Occipital lobe (tissue), 2 donors: ENCODE results near the gene WFIKKN2. TPM values are rescaled to one million over a fixed set of nuclear protein-coding genes. Genes with fewer than 3 reads are reported as not detected.
"Not testable (repeated sequence)": the region's sequence is repeated elsewhere in the genome, so short reads cannot be mapped to it uniquely, and the experiment has no call there.

Experiments
- DNase-seq: peaks from one replicate; lab custom pipeline; 2025; lab: John Stamatoyannopoulos, UW
- total RNA-seq: library from RNA; depleted of rRNA; stranded (reverse); fragments of >200 nt; gene quantifications from one replicate; pipeline ENCODE4 v1.2.3, GENCODE V29; 2014

Gene WFIKKN2
- total RNA-seq, 1 donor from 2014 or later, result 3.7 TPM

GRCh38 chr17:50850640-50851039 lies 15.3 kb downstream of the WFIKKN2 start:
- DNase-seq, result no peak

- no peak for DNase-seq
These were observed 17.7 kb downstream of the WFIKKN2 start for GRCh38 chr17:50853015-50853615.

- no peak for DNase-seq
These were observed 18.4 kb downstream of the WFIKKN2 start for GRCh38 chr17:50853781-50854180.

- DNase-seq, result no peak
These were observed 20.4 kb downstream of the WFIKKN2 start for GRCh38 chr17:50855708-50856330.

GRCh38 chr17:50856431-50856830 lies 21.0 kb downstream of the WFIKKN2 start:
- no peak for DNase-seq

- no peak for DNase-seq
These were observed 23.3 kb downstream of the WFIKKN2 start for GRCh38 chr17:50858486-50859225.

GRCh38 chr17:50859727-50860126 lies 24.3 kb downstream of the WFIKKN2 start:
- not testable (repeated sequence) for DNase-seq

- no peak for DNase-seq
These were observed 25.9 kb downstream of the WFIKKN2 start for GRCh38 chr17:50861334-50861676.

DNA sequence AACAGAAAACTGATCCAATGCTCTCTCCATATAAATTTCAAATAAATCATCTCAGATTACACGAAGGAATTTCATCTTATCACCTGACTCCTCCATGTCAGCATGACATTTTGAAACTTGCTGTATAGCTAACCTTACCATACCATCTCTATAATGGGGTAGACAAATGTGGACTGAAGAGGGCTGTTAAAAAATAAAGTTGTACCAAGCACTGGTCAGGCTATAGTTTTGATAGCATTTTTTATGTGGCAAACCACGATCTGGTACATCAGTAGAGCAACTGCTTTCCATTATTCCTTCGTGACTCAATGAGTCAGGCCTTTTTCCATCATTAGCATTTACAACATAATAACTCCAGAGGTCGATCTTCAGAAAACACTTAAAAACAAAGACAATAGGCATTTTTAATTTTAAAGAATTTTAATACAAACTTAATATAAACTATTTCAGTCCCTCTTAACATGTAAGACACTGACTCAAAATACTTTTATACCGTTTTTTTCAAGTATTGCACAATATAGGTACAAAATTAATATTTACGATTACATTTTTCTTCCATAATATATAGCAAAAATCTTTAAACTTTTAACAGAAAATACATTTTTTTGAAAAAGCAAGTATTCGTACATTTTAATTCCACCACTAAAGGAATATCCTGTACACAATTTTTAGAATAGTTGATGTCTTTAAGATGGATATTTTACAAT lies 26.6 kb downstream of the WFIKKN2 start:
- no peak for DNase-seq

DNA sequence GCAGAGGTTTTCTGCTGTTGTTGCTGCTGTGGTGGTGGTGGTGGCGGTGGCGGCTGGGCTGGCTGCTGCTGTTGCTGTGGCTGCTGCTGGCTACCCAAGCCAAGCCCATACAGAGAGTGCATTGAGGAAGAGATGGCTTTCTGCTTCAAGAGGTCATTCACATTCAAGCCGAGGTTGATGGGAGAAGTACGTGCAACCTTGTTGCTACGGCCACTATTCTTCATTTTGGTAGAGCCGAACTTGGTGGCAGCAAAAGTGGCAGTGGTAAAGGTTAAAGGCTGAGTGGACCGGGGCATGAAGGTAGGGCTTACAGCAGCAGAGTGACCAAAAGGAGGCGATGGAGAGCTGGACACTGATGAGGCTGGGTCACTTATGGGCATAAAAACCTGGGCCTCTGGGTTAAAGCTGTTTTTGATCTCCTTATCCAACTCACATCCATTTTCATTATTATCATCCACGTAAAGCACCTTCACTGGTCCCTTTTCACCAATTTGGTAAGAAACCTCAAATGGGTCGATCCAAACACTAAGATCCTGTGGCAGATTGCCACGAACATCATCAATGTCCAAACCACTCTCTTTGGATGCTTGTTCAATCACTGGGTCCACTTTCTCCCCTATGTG lies 27.9 kb downstream of the WFIKKN2 start:
- DNase-seq, result no peak

GRCh38 chr17:50863931-50864330 lies 28.5 kb downstream of the WFIKKN2 start:
- DNase-seq, result no peak

GRCh38 chr17:50864747-50865059 lies 29.3 kb downstream of the WFIKKN2 start:
- no peak for DNase-seq

GRCh38 chr17:50865060-50865867 lies 29.9 kb downstream of the WFIKKN2 start:
- peak; percentile 70 for DNase-seq

DNA sequence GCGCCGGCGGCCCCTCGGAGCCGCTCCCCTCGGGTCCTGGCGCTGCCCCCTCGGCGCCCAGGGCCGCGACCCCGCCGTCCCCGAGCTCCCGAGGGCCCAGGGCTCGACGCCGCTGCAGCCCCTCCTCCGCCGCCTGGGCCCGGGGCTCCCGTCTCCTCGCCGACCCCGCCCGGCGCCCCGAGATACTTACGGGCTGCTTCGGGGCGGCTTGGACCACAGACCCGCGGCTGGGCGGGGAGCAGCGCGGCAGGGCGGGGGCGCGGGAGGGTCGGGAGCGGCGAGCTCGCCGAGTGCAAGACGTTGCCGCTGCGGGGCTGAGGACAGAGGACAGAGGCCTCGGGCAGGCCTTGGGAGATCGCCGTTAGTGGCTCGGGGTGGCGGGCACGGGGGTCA lies 30.5 kb downstream of the WFIKKN2 start:
- DNase-seq, result no peak

DNA sequence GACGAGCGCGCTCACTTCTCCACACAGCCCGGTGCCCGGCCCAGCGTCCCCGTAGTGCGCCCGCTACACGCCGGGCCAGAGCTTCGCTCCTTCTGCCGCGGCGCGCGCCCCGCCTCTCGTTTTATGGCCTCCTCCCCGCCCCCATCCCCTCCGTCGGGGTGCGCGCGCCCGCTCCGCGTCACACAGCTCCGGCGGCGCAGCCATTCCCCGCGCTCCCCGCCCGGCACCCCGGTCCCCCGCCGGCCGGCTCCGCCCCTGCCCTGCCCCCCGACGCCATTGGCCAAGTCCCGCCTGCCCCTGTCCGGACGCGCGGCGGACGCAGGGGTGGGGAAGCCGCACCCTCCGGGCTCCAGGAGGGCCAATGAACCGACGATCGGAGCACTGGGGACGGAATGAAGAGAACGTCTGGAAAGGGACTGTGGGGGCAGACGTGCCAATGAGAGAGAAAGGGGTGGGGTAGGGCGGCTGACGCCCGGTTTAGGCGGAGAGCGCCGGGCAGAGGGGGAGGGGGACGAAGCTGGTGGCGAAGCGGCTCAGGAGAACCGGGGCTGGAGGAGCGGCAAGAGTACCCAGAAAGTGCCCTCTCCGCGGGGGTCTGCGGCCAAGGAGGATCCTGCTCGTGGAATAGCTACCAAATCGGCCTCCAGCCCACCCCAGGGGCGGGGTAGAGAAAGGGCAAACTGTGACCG lies 31.0 kb downstream of the WFIKKN2 start, which contains the start of gene TOB1:
Gene TOB1 (minus strand): TSS at position 94 of the 689 bp plus-strand sequence. CDS start 2,337 bp downstream, outside the sequence.
- DNase-seq, result peak; percentile 99

DNA sequence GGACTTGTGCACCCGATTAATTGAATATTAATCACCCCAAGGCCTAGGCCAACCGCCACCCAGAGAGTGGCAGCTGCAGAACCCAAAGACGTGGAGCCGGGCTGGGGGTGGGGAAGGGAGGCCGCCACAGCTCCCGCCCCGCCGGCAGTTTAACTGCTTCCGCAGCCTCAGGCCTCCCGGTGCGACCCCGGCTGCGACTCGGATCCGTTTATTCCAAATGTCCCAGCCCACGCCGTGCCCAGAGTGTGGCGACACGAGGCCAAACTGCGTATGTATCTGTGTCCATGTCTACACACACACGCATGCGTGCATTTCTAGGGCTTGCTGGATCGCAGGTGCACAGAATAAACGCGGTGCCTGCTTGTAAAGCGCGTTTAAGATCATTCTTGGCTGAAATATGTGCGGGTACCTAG lies 31.6 kb downstream of the WFIKKN2 start:
- no peak for DNase-seq

DNA sequence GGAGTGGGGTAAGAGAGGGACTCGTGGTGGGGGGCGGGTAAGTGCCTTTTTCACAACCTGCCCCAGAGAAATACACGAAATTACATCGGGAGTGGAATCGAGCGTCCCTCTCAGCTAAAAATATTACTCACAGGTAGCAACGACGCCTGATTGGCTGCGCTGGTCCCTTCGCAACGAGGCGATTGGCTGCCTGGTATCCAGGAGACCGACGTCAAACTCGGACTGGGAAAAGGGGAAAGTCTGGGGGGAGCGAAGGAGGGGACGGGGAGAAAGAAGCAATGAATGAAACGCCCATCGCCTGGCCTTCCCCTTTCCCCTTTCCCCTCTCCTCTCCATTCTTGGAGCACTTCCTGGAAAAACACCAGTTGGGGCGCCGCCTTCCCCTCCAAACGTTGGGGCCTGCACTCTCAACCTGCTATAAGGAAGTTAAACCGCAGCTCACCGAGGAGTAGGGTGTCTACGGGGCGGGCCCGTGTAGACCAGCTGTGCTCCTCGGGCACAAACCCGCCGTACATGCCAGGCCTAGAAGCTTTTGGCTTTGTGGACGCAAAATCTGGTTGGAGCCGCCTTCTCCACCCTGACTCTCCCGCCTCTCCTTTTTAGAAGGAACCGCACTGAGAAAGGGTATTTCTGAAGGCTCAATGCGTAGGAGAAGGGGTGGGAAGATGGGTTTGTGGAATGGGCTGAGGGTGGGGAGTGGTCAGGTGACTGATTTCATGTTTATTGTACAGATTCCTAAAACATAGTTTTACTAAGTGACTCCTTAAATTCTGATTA lies 32.2 kb downstream of the WFIKKN2 start:
- peak; percentile 95 for DNase-seq

DNA sequence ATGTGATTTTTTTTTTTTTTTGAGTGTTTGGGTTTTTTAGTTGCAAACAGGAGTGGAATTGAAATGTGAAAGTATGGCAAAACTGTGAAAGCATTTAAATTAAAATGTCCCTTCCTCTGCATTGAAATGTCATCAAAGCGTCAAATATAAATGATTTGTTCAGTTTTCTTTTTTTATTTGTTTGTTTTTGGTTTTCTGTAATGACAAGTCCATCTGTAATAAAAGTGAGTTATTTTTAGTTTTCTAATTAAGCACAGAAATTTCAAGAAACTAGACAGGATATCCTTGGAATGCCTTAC lies 32.7 kb downstream of the WFIKKN2 start:
- DNase-seq, result no peak

- DNase-seq, result no peak
These were observed 33.2 kb downstream of the WFIKKN2 start for GRCh38 chr17:50868602-50869001.

DNA sequence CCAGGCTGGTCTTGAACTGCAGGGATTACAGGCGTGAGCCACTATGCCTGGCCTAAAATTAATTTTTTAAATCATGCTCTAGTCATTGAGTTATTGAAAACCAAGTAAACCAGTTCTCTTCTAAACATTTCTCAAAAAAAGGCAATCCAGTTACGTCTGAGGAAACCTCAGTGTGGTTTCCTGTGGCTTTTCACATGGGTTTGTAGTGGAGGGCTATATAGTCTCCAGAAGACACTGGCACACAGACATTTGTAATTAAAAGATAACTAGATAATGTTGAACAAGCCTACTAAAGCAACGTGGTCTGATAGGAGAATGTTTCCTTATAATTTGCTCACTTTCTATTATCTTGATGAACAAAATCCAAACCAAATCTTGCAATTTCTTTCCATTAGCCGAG lies 36.0 kb downstream of the WFIKKN2 start:
- DNase-seq, result no peak
